ENCODE measurements around the gene CCDC28A. TPM values are rescaled to one million over a fixed set of nuclear protein-coding genes. Genes with fewer than 3 reads are reported as not detected.

The CCDC28A gene
- total RNA-seq, 2 donors from 2014 or later = 13.3 to 30.7 TPM

DNA sequence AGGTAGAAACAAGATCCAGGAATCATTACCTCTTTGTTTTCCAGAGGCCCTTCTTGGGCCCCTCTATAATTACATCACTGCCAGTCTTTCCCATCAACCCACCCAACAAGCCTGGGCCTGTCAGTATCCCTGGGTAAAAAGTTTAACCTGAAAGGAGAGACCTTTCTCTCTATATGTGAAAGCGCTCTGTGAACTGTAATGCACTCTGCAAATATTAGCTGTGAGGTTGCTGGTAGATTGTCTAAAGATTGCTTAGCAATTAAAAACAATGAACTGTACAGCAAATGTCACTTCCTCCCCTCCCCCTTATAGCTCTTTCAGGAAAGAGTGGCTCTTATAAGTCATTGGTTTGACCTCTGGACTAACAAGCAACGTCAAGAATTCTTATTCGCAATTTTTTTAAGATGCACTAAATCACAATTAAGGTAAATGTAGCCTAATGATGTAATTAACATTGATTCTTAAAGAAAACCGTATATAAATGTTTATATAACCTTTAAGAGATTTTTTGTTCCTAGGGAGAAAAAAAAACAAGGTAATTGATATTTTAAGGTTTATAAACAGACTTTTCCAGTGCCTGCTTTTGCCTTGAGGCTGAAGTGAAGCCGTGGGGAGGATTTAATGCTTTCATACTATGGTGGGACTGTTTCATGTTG is 40.7 kb downstream of the CCDC28A start:
- Histone ChIP-seq H3K9ac (ENCODE audit: low read depth in 2 of 2, low read length in 2 of 2) (no peak overlapping the region), H3K4me1 (peaks cover 5% of the 10 kb centered on the region), H3K27me3 (no peaks in the 10 kb centered on the region), H3K4me3 (no peak overlapping the region), H3K9me3 (no peaks in the 10 kb centered on the region), H3K27ac (no peak overlapping the region), H3K36me3 (no peaks in the 10 kb centered on the region)
- TF ChIP-seq, protein P1, sequence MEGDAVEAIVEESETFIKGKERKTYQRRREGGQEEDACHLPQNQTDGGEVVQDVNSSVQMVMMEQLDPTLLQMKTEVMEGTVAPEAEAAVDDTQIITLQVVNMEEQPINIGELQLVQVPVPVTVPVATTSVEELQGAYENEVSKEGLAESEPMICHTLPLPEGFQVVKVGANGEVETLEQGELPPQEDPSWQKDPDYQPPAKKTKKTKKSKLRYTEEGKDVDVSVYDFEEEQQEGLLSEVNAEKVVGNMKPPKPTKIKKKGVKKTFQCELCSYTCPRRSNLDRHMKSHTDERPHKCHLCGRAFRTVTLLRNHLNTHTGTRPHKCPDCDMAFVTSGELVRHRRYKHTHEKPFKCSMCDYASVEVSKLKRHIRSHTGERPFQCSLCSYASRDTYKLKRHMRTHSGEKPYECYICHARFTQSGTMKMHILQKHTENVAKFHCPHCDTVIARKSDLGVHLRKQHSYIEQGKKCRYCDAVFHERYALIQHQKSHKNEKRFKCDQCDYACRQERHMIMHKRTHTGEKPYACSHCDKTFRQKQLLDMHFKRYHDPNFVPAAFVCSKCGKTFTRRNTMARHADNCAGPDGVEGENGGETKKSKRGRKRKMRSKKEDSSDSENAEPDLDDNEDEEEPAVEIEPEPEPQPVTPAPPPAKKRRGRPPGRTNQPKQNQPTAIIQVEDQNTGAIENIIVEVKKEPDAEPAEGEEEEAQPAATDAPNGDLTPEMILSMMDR (IDR thresholded peaks at IDR 0.05) = no peak
- intact Hi-C loops (cut with DNase I) = loop anchor here (2.0 to 10.0 kb wide), 2 partner anchors 174 to 300 kb away; partner anchors contain the start of gene REPS1
- DNase-seq = no peak

DNA sequence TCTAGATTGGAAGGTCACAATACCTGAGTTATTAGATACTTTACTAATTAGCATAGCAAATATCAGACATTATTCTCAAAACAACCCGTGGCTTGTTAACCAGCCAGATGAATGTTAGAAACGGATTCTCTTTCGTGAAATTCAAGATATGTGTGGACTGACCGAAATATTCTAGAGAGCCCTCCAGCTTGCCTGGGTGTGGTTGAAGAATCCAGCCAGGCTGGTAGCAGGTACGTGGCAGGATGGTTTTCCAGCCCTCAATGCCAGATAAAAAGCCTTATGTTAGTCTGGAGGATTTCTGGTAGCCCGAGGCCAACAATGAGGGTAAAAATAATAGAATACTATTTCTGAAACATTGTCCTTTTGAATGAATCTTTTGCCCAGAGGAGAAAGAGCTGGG is 41.7 kb downstream of the CCDC28A start:
- intact Hi-C loops (cut with DNase I) = loop anchor here (2.0 to 10.0 kb wide), 3 partner anchors 174 to 547 kb away; partner anchors contain the start of gene REPS1
- Histone ChIP-seq H3K36me3 (no peaks in the 10 kb centered on the region), H3K9me3 (no peaks in the 10 kb centered on the region), H3K27ac (no peak overlapping the region), H3K27me3 (no peaks in the 10 kb centered on the region), H3K9ac (ENCODE audit: low read depth in 2 of 2, low read length in 2 of 2) (no peak overlapping the region), H3K4me1 (peaks cover 5% of the 10 kb centered on the region), H3K4me3 (no peak overlapping the region)
- no peak for DNase-seq
- TF ChIP-seq, protein P1 (IDR thresholded peaks at IDR 0.05) = no peak

DNA sequence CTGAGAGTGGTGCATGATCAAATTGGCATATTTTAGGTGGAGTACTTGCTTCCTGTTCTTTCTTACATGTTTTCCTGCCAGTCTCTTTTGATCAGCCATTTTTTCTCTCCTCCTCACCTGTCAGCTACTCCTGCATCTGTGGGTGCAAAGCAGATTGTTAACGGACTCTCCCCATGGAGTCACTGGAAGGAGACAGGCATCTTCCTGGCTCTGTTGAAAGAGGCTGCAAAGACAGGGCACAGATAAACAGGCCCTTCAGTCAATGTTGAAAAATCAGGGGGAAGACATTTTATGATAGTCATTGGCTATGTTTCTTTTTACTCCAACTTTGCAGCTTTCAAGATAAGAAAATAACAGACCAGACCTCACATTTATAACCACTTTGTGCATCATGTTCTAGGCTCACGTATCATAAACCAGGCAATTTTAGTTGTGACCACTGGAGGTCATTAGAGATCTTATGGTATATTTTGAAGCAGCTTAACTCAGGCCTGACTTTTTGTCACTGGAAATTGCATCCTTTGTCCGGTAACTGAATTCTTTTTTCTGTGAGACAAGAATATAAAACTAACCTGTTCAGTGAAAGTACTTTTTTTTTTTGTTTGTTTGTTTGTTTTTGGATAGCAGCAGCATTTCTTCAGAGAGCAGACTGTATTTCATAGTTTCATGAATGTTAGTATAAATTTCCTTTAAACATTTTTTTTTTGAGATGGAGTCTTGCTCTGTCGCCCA is 42.4 kb downstream of the CCDC28A start:
- Histone ChIP-seq H3K9ac (ENCODE audit: low read depth in 2 of 2, low read length in 2 of 2) (no peak overlapping the region), H3K4me3 (no peak overlapping the region), H3K27me3 (no peaks in the 10 kb centered on the region), H3K27ac (no peak overlapping the region), H3K36me3 (no peaks in the 10 kb centered on the region), H3K4me1 (peaks cover 5% of the 10 kb centered on the region), H3K9me3 (no peaks in the 10 kb centered on the region)
- peak; percentile 25 for DNase-seq
- intact Hi-C loops (cut with DNase I) = loop anchor here (2.0 to 10.0 kb wide), 3 partner anchors 173 to 546 kb away; partner anchors contain the start of gene REPS1
- TF ChIP-seq, protein P1 (IDR thresholded peaks at IDR 0.05) = peak; percentile 77

DNA sequence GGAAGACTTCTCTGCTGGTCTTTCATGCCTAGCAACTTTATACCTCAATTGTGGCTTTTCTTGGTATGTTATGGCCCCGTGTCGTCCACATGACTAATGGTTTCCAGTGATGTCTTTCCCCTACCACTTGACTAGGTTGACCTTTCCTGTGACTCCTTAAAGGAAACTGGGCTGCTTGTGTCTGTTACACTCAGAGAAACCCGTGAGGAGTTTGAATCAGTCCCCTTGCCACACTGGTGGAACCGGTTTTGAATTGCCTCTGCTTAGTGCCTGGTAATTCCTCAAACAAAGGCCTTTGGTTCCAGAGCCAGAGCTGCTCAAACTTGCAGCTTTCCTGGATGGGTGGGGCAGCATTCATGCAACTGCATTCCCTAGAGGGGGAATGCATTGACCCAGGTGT is 44.2 kb downstream of the CCDC28A start:
- Histone ChIP-seq H3K27me3 (no peaks in the 10 kb centered on the region), H3K9ac (ENCODE audit: low read depth in 2 of 2, low read length in 2 of 2) (peak overlapping the region in 1 of 2 donors; percentile 36), H3K36me3 (no peaks in the 10 kb centered on the region), H3K9me3 (no peaks in the 10 kb centered on the region), H3K4me3 (no peak overlapping the region), H3K27ac (peak overlapping the region; percentile 54), H3K4me1 (peaks cover 5% of the 10 kb centered on the region)
- TF ChIP-seq, protein P1 (IDR thresholded peaks at IDR 0.05) = no peak
- intact Hi-C loops (cut with DNase I) = loop anchor here (5.0 to 10.0 kb wide), 2 partner anchors 297 to 545 kb away; no protein-coding TSS in a partner anchor
- peak; percentile 94 for DNase-seq

DNA sequence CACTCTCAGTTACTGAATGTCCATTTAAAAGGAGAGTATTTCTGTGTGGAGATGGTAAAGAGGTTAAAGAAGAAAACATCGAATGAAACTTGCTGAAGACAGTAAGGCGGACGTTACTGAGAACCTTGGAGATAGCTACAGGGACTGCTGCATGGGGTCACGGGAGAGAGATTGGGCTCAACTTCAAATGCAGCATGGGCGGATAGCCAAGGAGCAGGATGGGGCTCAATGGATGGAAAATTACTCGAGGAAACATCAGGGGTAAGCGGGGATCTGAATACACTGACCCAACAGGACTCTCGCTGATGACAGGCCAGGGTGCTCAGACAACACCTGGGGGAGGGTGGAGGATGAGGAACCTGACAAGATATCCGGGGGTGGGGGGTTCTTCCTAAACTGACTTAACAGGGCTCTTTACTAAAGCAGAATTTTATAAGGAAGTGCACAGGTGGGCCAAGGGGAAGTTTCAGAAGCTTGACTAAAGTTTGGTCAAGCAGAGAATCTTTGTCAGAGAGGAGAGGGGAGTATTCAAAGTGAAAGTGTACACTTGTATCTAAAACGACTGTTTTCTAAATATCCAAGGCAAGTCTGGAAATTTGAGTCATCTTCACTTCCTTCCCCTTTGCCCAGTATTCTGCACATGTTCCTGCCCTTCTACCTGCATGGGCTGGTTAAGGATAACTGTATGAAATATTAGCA is 45.1 kb downstream of the CCDC28A start:
- DNase-seq = peak; percentile 21
- Histone ChIP-seq H3K9me3 (no peaks in the 10 kb centered on the region), H3K9ac (ENCODE audit: low read depth in 2 of 2, low read length in 2 of 2) (peak overlapping the region in 1 of 2 donors; percentile 36), H3K36me3 (no peaks in the 10 kb centered on the region), H3K4me1 (peaks cover 5% of the 10 kb centered on the region), H3K27ac (peak overlapping the region; percentile 54), H3K4me3 (no peak overlapping the region), H3K27me3 (no peaks in the 10 kb centered on the region)
- TF ChIP-seq, protein P1 (IDR thresholded peaks at IDR 0.05) = no peak
- intact Hi-C loops (cut with DNase I) = loop anchor here (5.0 to 10.0 kb wide), 2 partner anchors 296 to 544 kb away; no protein-coding TSS in a partner anchor

Data from colonic mucosa (tissue), 4 donors.